NCI-H82 treated with DMSO at 0.1 percent for 48 hours (cell line): ENCODE data around the gene CDKAL1.
A peak's percentile ranks its signal among the peaks of the same experiment; 100 is the strongest.
"Not testable (repeated sequence)": the region's sequence is repeated elsewhere in the genome, so short reads cannot be mapped to it uniquely, and the experiment has no call there.

Source experiments
- DNase-seq: peaks from one replicate; lab custom pipeline; 2025; ENCODE audit not compliant: unreplicated experiment; lab: John Stamatoyannopoulos, UW

Gene CDKAL1

GRCh38 chr6:20534295-20535262 lies at the start of gene CDKAL1:
Gene CDKAL1 (plus strand): TSS chr6:20534457. CDS start chr6:20546351, 11,894 bp downstream.
- DNase-seq = peak; percentile 98

- no peak for DNase-seq
Measured at GRCh38 chr6:20486641-20487040, 47.6 kb upstream of the CDKAL1 start.

- DNase-seq = no peak
Measured at GRCh38 chr6:20487669-20488375, 46.4 kb upstream of the CDKAL1 start.

GRCh38 chr6:20490591-20490990 lies 43.7 kb upstream of the CDKAL1 start:
- no peak for DNase-seq

GRCh38 chr6:20492099-20492498 lies 42.2 kb upstream of the CDKAL1 start:
- DNase-seq = no peak

GRCh38 chr6:20497216-20498040 lies 36.8 kb upstream of the CDKAL1 start:
- DNase-seq = no peak

- DNase-seq = no peak
Measured at GRCh38 chr6:20498041-20498385, 36.2 kb upstream of the CDKAL1 start.

- no peak for DNase-seq
Measured at GRCh38 chr6:20509212-20509611, 25.0 kb upstream of the CDKAL1 start.

GRCh38 chr6:20511852-20512251 lies 22.4 kb upstream of the CDKAL1 start:
- no peak for DNase-seq

GRCh38 chr6:20525208-20525607 lies 9.0 kb upstream of the CDKAL1 start:
- DNase-seq = not testable (repeated sequence)

- DNase-seq = peak; percentile 48
Measured at GRCh38 chr6:20529086-20529448, 5.2 kb upstream of the CDKAL1 start.

- no peak for DNase-seq
Measured at GRCh38 chr6:20532881-20533280, 1.4 kb upstream of the CDKAL1 start.

GRCh38 chr6:20533746-20534294 lies 437 bp upstream of the CDKAL1 start:
- DNase-seq = no peak

- DNase-seq = peak; percentile 39
Measured at GRCh38 chr6:20538131-20538662, 3.9 kb downstream of the CDKAL1 start.

- DNase-seq = no peak
Measured at GRCh38 chr6:20538907-20539306, 4.7 kb downstream of the CDKAL1 start.

- no peak for DNase-seq
Measured at GRCh38 chr6:20539387-20539786, 5.1 kb downstream of the CDKAL1 start.

GRCh38 chr6:20540683-20541082 lies 6.4 kb downstream of the CDKAL1 start:
- DNase-seq = no peak

- no peak for DNase-seq
Measured at GRCh38 chr6:20541382-20541781, 7.1 kb downstream of the CDKAL1 start.

- no peak for DNase-seq
Measured at GRCh38 chr6:20542927-20543602, 8.8 kb downstream of the CDKAL1 start.

- DNase-seq = no peak
Measured at GRCh38 chr6:20548264-20548663, 14.0 kb downstream of the CDKAL1 start.
